Sigmoid colon (tissue), 7 donors: ENCODE results near the gene SLC5A7. TPM values are rescaled to one million over a fixed set of nuclear protein-coding genes. Genes with fewer than 3 reads are reported as not detected.

Experiments
- DNase-seq: peaks from one replicate; pipeline ENCODE4 v3.0.0-alpha.2; 2019
- H3K27ac ChIP-seq, 4 donors: fragments of 200-600 bp; sonication (generic); one replicate each; pipeline ENCODE4 v1.5.1; 2016 to 2019; ENCODE audit warnings: mild to moderate bottlenecking in 1 of 4
- H3K27me3 ChIP-seq, 3 donors: fragments of 200-600 bp; sonication (generic); one replicate each; pipeline ENCODE4 v1.5.1; 2019; ENCODE audit warnings: mild to moderate bottlenecking in 1 of 3
- H3K36me3 ChIP-seq, 4 donors: fragments of 200-600 bp; sonication (generic); one replicate each; pipeline ENCODE4 v1.5.1; 2016 to 2019
- H3K4me1 ChIP-seq, 4 donors: fragments of 200-600 bp; sonication (generic); one replicate each; pipeline ENCODE4 v1.5.1; 2017 to 2019
- H3K4me3 ChIP-seq, 4 donors: fragments of 200-600 bp; sonication (generic); one replicate each; pipeline ENCODE4 v1.5.1; 2017 to 2019; ENCODE audit warnings: mild to moderate bottlenecking in 2 of 4, moderate library complexity in 1 of 4
- H3K9me3 ChIP-seq, 4 donors: fragments of 200-600 bp in 3 of 4; sonication (generic) in 3 of 4; one replicate each; pipeline versions ENCODE4 v1.5.1 to v1.6.1; 2013 to 2019
- EP300 ChIP-seq, 4 donors: sonication (generic); formaldehyde crosslinking; IDR thresholded peaks; one replicate each; pipeline ENCODE4 v1.6.1; 2017; ENCODE audit warnings: antibody characterized with exemption in 4 of 4
- POLR2A ChIP-seq, 2 donors: fragments of 450-650 bp; IDR thresholded peaks; one replicate each; pipeline ENCODE4 v1.6.1; 2016; ENCODE audit warnings: antibody characterized with exemption in 2 of 2, mild to moderate bottlenecking in 2 of 2, moderate library complexity in 2 of 2
- POLR2AphosphoS5 ChIP-seq, 4 donors: sonication (generic); formaldehyde crosslinking; IDR thresholded peaks; one replicate each; pipeline ENCODE4 v1.6.1; 2017; ENCODE audit warnings: antibody characterized with exemption in 4 of 4
- WGBS, 2 donors: extraction: QIAGEN DNeasy Blood & Tissue Kit; methylation state at CpG; one replicate each; pipeline ENCODE4 v1.1.7; 2013; 5-methylcytosine and 5-hydroxymethylcytosine counted together
- intact Hi-C: fragments of 100-400 bp; cut with DNase I; formaldehyde crosslinking; loops from one replicate; pipeline ENCODE4 v1.15.1; 2023
- polyA plus RNA-seq, 3 donors: library from polyadenylated mRNA; stranded (reverse); fragments of 200-250 nt; gene quantifications; one replicate each; pipeline ENCODE4 v1.2.3, GENCODE V29; 2013
- total RNA-seq, 4 donors: library from RNA; depleted of rRNA; stranded (reverse); fragments of >200 nt; gene quantifications; one replicate each; pipeline ENCODE4 v1.1.0, GENCODE V29; 2016
- TF ChIP-seq, protein P1 (sequence below), 4 experiments: fragments of 450-650 bp in 3 of 4; fragments of 200-600 bp in 1 of 4; IDR thresholded peaks; one replicate each; pipeline ENCODE4 v1.5.1; 2016 to 2019; ENCODE audit warnings: antibody characterized with exemption in 4 of 4, mild to moderate bottlenecking in 3 of 4, moderate library complexity in 2 of 4
- donor health status: healthy with polysubstance abuse.
- donor health status: Bipolar disorder and iron deficiency.
- donor health status: healthy.

Gene SLC5A7
- total and polyA plus RNA-seq, 7 donors = 0.79 to 2.9 (median 1.9) TPM; not detected in 2

DNA sequence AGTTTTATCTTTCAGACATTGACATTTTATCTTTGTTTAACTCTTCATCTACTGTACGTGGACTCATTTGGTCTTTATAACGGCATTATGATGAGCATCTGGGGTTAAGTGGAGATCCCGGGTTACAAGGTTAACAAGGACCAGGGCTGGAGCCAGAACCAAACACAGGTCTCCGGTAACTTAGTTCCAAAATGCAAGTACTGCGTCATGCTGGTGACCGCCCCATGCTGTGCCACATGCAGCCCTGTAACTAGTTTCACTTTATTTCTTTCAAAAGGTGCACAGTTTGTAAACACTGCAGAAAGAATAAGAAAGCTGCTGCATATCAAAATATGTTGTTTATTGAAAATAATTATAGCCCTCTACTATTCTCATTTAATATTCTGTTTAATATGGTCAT lies 3.1 kb downstream of the SLC5A7 start:
- H3K36me3 ChIP-seq = no peaks in the 10 kb centered on the region
- peaks cover 10 to 27% (median 12%) of the 10 kb centered on the region in 3 donors for H3K27me3 ChIP-seq
- WGBS, 2 donors = 83 to 84% methylated on average over 6 of the region's 6 CpGs
- H3K27ac ChIP-seq = no peak overlapping the region
- peaks cover 0 to 16% (median 8%) of the 10 kb centered on the region in 4 donors for H3K4me1 ChIP-seq
- no peaks in the 10 kb centered on the region for H3K9me3 ChIP-seq
- TF ChIP-seq POLR2A (IDR thresholded peaks at IDR 0.05) (no peak), POLR2AphosphoS5 (IDR thresholded peaks at IDR 0.05) (no peak), EP300 (IDR thresholded peaks at IDR 0.05) (no peak)
- TF ChIP-seq, protein P1, sequence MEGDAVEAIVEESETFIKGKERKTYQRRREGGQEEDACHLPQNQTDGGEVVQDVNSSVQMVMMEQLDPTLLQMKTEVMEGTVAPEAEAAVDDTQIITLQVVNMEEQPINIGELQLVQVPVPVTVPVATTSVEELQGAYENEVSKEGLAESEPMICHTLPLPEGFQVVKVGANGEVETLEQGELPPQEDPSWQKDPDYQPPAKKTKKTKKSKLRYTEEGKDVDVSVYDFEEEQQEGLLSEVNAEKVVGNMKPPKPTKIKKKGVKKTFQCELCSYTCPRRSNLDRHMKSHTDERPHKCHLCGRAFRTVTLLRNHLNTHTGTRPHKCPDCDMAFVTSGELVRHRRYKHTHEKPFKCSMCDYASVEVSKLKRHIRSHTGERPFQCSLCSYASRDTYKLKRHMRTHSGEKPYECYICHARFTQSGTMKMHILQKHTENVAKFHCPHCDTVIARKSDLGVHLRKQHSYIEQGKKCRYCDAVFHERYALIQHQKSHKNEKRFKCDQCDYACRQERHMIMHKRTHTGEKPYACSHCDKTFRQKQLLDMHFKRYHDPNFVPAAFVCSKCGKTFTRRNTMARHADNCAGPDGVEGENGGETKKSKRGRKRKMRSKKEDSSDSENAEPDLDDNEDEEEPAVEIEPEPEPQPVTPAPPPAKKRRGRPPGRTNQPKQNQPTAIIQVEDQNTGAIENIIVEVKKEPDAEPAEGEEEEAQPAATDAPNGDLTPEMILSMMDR (IDR thresholded peaks at IDR 0.05) = no peak
- no peak for DNase-seq
- H3K4me3 ChIP-seq = no peak overlapping the region
- intact Hi-C loops = no loop called here

DNA sequence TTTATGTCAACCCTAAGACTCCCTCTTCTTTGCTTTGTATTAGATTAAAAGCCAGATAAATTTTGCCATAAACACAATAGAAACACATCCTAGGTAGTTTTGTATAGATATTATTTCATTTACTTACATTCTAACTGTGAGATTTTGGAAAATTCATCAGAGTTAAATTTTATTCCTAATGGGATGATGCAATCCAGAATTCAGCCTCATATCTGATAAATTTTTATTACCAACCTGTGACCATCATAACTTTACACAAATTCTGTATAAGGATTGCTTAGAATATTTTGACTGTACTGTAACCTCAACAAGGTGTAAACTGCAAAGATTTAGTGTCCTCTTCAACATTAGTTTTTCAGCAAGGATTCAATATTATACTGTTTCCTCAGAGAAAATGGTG lies 4.4 kb downstream of the SLC5A7 start:
- Histone ChIP-seq H3K4me1 (peaks cover 0 to 16% (median 8%) of the 10 kb centered on the region in 4 donors), H3K9me3 (no peaks in the 10 kb centered on the region), H3K27me3 (peaks cover 10 to 25% (median 12%) of the 10 kb centered on the region in 3 donors), H3K4me3 (no peak overlapping the region), H3K36me3 (no peaks in the 10 kb centered on the region), H3K27ac (no peak overlapping the region)
- TF ChIP-seq EP300 (IDR thresholded peaks at IDR 0.05) (no peak), POLR2A (IDR thresholded peaks at IDR 0.05) (no peak), POLR2AphosphoS5 (IDR thresholded peaks at IDR 0.05) (no peak)
- TF ChIP-seq, protein P1 (IDR thresholded peaks at IDR 0.05) = no peak
- intact Hi-C loops = no loop called here
- DNase-seq = no peak

DNA sequence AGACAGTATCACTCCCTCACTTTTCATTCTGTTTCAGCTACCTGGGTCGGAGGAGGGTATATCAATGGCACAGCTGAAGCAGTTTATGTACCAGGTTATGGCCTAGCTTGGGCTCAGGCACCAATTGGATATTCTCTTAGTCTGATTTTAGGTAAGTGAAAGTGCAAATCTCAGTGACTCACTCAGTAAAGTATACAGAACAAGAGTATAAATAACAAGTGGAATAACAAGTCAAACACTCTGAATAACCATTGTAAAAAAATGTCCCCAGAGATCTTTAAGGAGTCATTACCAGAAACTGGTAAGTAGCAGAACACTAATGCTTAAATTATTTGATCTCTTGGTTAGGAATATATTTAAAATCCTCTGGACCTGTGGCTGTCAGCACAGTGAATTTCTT lies 5.7 kb downstream of the SLC5A7 start:
- H3K27ac ChIP-seq = no peak overlapping the region
- intact Hi-C loops = no loop called here
- H3K27me3 ChIP-seq = peaks cover 2 to 11% (median 2%) of the 10 kb centered on the region in 3 donors
- no peak overlapping the region for H3K4me3 ChIP-seq
- no peaks in the 10 kb centered on the region for H3K36me3 ChIP-seq
- H3K9me3 ChIP-seq = no peaks in the 10 kb centered on the region
- WGBS, 2 donors = 19 to 62% methylated on average over 1 of the region's 1 CpG
- peaks cover 0 to 5% (median 0%) of the 10 kb centered on the region in 4 donors for H3K4me1 ChIP-seq
- TF ChIP-seq EP300 (IDR thresholded peaks at IDR 0.05) = no peak
- no peak for TF ChIP-seq POLR2AphosphoS5 (IDR thresholded peaks at IDR 0.05)
- no peak for TF ChIP-seq POLR2A (IDR thresholded peaks at IDR 0.05)
- TF ChIP-seq, protein P1 (IDR thresholded peaks at IDR 0.05) = no peak
- no peak for DNase-seq

DNA sequence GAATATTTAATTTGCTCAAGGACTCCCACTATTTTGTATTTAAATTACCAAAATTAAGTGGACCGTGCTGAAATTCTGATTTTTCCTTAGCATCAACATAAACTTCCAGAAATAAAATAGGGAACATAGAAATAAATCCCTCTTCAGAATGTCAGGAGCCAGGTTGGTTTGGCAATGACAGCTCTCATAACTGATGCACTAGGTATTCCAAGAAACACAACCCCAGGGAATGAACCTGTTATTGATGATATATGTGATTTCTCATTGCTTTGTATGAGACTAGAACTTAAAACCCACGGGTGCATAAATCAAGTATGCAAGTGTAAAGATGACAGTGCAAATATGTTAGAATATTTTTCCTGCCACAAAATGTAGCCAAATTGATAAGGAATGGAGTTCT lies 12.8 kb downstream of the SLC5A7 start:
- Histone ChIP-seq H3K36me3 (no peaks in the 10 kb centered on the region), H3K27me3 (no peaks in the 10 kb centered on the region), H3K27ac (no peak overlapping the region), H3K4me3 (no peak overlapping the region), H3K9me3 (no peaks in the 10 kb centered on the region), H3K4me1 (no peaks in the 10 kb centered on the region)
- no peak for DNase-seq
- intact Hi-C loops = no loop called here
- no peak for TF ChIP-seq POLR2A (IDR thresholded peaks at IDR 0.05)
- WGBS, 2 donors = 81 to 83% methylated on average over 2 of the region's 2 CpGs

DNA sequence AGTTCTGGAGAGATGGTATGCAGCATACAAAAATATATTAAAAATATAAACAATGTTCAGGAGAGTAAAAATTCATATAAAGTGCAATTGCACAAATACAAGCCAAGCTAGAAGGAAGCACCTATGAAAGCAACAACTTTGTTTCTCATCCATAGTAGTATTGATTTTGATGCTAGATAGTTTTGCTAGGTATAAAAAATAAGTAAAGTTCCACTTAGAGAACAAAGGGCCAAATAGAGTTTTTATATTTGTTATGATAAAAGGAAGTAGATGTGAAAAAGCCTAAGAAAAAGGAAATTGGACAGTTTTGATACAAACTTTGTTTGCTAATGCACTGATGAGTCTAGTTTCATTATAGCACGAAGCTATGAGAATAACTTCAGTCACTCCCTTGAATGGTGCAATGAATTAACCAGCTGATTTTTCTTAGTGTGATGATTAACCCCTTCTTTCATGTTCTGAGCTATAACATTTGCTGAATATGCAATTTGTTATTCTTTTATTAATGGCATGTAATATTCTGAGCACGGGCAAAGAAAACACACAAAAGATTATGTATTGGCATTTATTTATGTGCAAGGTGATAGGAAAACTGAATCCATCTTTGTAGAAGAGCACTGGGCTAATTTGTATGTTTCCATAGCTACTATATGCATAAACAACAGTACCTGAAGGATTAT lies 24.7 kb downstream of the SLC5A7 start:
- 66 to 81% methylated on average over 2 of the region's 2 CpGs for whole genome bisulfite sequencing, 2 donors
- Histone ChIP-seq H3K27me3 (no peaks in the 10 kb centered on the region), H3K9me3 (peaks cover 0 to 9% (median 2%) of the 10 kb centered on the region in 4 donors), H3K4me1 (no peaks in the 10 kb centered on the region), H3K4me3 (no peak overlapping the region), H3K36me3 (no peaks in the 10 kb centered on the region), H3K27ac (no peak overlapping the region)
- DNase-seq = no peak
- intact Hi-C loops = no loop called here
- TF ChIP-seq, protein P1 (IDR thresholded peaks at IDR 0.05) = no peak
- TF ChIP-seq POLR2AphosphoS5 (IDR thresholded peaks at IDR 0.05) = no peak
- no peak for TF ChIP-seq POLR2A (IDR thresholded peaks at IDR 0.05)
- TF ChIP-seq EP300 (IDR thresholded peaks at IDR 0.05) = no peak
